NCI-H146 treated with DMSO at 0.1 percent for 48 hours (cell line): ENCODE data around the gene SMG5.

Source experiments
- DNase-seq: peaks from one replicate; lab custom pipeline; 2025; ENCODE audit not compliant: unreplicated experiment; lab: John Stamatoyannopoulos, UW

Gene SMG5

DNA sequence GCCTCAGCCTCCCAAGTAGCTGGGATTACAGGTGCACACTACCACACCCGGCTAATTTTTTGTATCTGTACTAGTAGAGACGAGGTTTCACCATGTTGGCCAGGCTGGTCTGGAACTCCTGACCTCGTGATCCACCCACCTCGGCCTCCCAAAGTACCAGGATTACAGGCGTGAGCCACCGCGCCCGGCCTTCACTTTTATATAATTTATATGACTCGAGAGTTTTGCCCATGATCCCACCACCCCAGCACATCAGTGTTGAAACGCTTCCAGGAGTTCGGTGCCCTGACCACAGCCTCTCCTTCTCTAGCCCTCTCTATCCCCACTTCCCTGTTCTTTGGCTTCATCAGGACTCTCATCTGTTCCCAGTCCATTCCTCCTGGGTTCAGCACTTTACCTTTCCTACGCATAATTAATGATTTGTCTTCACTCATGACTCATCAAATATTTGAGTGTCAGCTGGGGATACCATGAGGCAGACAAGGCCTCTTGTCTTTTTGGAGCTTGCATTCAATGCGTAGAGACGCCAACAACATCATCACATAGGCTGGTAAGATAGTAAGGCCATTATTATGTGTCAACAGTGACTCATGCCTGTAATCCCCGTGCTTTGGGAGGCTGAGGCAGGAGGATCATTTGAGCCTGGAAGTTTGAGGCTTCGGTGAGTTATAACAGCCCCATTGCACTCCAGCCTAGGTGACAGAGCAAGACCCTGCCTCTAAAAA is 68.4 kb downstream of the SMG5 start:
- DNase-seq, result no peak

DNA sequence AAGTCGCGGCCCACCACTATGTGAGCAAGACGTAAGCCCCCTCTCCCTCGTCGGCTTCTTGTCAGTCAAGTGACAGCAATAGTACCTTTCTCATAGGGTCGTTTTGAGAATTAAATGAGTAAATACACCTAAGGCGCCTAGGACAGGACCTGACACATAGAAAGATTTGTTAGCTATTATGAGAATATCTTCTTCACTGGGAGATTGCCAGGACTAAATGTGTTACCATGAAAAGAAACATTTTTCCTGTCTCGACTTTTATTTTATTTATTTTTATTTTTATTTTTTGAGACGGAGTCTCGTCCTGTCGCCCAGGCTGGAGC is 69.0 kb downstream of the SMG5 start:
- no peak for DNase-seq

DNA sequence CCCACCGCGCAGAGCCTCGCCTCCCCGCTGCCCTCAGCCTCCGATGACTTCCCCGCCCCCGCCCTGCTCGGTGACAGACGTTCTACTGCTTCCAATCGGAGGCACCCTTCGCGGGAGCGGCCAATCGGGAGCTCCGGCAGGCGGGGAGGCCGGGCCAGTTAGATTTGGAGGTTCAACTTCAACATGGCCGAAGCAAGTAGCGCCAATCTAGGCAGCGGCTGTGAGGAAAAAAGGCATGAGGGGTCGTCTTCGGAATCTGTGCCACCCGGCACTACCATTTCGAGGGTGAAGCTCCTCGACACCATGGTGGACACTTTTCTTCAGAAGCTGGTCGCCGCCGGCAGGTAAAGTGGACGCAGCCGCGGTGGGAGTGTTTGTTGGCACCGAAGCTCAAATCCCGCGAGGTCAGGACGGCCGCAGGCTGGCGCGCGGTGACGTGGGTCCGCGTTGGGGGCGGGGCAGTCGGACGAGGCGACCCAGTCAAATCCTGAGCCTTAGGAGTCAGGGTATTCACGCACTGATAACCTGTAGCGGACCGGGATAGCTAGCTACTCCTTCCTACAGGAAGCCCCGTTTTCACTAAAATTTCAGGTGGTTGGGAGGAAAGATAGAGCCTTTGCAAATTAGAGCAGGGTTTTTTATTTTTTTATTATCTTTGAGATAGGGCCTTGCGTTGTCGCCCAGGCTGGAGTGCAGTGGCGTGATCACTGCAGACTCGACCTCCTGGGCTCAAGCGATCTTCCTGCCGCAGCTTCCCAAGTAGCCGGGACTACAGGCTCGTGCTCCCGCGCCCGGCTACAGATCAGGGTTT is 69.6 kb downstream of the SMG5 start, which contains the start of gene PMF1:
PMF1 (plus strand) TSS at position 175 of the 811 bp plus-strand sequence; CDS start at position 184, 9 bp downstream.
- DNase-seq, result peak; percentile 89

DNA sequence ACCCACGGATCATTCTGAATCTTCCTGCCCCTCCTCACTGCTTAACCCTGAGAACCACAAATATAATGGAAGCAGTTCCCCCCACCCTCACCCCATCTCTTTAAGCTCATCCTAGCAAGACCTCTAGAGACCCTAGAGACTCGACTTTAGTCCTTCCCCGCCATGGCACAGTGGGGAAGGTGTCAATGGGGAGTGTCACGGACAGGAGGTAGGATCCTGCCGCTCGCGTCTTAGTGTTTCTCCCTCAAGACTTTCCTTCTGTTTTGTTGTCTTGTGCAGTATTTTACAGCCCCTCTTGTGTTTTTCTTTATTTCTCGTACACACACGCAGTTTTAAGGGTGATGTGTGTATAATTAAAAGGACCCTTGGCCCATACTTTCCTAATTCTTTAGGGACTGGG is 70.5 kb downstream of the SMG5 start:
- DNase-seq, result no peak

DNA sequence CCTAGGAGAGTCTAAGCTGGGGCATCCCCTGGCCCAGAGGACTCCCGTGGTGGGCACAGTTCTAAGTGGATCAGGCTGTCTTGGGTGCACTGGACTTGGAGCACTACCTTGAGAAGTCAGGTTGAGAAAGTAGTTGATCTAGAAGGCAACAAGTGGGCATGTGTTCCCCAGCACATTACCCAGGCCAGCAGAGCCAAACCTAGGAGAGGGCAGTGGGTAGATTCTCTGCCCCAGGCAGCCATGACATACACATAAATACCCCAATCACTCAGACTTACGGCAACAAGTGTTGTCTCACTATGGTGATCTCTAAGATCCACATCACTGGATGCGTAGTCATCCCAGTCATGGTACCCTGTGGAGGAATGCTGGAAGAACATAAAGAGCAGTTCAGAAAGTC is 71.4 kb downstream of the SMG5 start:
- no peak for DNase-seq

DNA sequence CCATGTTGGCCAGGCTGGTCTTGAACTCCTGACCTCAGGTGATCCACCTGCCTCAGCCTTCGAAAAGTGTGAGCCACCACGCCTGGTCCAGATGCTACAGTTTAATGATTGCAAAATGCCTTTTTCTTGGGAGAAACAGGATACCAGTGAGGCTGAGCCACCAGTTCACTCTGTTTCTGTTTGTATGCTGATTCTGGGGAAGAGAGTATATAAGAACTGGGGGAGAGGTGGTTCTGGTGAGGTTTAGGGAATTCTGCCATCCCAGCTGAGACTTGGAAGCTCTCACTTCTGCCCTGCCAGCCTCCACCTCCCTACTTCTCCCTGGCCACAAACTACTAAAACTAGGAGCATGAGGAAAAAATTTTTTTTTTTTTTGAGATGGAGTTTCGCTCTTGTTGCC is 77.9 kb downstream of the SMG5 start:
- no peak for DNase-seq

DNA sequence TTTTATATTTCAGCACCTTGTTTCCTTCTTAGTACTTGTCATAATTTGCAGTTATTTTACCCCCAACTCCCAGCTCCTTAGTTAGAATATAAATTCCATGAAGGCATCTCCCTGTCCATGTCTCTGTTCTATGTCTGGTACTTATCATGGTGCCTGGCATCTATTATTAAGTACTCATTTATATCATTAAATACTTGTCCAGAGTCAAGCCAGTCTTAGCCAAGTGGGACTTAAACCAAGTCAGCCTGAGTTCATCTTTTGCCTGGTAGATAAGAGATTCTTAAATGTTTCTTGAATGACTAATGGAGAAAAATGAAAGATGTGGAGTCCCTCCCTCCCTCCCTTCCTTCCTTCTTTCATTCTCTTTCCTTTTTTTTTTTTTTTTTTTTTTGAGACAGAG is 79.3 kb downstream of the SMG5 start:
- no peak for DNase-seq

DNA sequence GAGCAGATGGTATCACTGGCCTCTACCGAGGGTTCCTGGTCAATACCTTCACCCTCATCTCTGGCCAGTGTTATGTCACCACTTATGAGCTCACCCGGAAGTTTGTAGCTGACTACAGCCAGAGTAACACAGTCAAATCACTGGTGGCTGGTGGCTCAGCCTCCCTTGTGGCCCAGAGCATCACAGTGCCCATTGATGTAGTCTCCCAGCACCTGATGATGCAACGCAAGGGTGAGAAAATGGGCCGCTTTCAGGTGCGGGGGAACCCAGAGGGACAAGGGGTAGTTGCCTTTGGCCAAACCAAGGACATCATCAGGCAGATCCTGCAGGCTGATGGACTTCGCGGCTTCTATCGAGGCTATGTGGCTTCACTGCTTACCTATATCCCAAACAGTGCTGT is 82.6 kb downstream of the SMG5 start:
- DNase-seq, result no peak
